Neural crest cell (in vitro differentiated cells): ENCODE results near the gene CYBA. TPM values are rescaled to one million over a fixed set of nuclear protein-coding genes. Genes with fewer than 3 reads are reported as not detected.
A peak's percentile ranks its signal among the peaks of the same experiment; 100 is the strongest.

Experiments
- DNase-seq: peaks from one replicate; pipeline ENCODE4 v3.0.0; 2021; ENCODE audit warnings: low read depth, mixed read lengths, low spot score
- H3K27ac Mint-ChIP-seq: one replicate; pipeline ENCODE4 v1.8.0; 2021; ENCODE audit warnings: mild to moderate bottlenecking, mixed read lengths; ENCODE audit not compliant: unreplicated experiment
- H3K27me3 Mint-ChIP-seq: 2 replicates; pipeline ENCODE4 v1.8.0; 2021; ENCODE audit warnings: low read depth, mild to moderate bottlenecking, mixed read lengths
- H3K36me3 Mint-ChIP-seq: 2 replicates; pipeline ENCODE4 v1.8.0; 2021; ENCODE audit warnings: low read depth, mild to moderate bottlenecking, mixed read lengths
- H3K4me1 Mint-ChIP-seq: 2 replicates; pipeline ENCODE4 v1.8.0; 2021; ENCODE audit warnings: mixed read lengths
- H3K4me3 Mint-ChIP-seq: one replicate; pipeline ENCODE4 v1.8.0; 2021; ENCODE audit warnings: mild to moderate bottlenecking, mixed read lengths
- H3K9me3 Mint-ChIP-seq: 2 replicates; pipeline ENCODE4 v1.8.0; 2021; ENCODE audit warnings: mixed read lengths
- total RNA-seq: library from RNA; stranded (reverse); gene quantifications from 2 replicates; pipeline ENCODE4 v1.2.1, GENCODE V29; 2021
- TF ChIP-seq, protein P1 (sequence below): fragments of 200-600 bp; sonication (generic); conservative IDR thresholded peaks from 2 replicates; pipeline ENCODE4 v1.5.0; 2021; ENCODE audit warnings: antibody characterized with exemption, mild to moderate bottlenecking

Gene CYBA
- total RNA-seq, 1 donor from 2014 or later, result 22.3 TPM

DNA sequence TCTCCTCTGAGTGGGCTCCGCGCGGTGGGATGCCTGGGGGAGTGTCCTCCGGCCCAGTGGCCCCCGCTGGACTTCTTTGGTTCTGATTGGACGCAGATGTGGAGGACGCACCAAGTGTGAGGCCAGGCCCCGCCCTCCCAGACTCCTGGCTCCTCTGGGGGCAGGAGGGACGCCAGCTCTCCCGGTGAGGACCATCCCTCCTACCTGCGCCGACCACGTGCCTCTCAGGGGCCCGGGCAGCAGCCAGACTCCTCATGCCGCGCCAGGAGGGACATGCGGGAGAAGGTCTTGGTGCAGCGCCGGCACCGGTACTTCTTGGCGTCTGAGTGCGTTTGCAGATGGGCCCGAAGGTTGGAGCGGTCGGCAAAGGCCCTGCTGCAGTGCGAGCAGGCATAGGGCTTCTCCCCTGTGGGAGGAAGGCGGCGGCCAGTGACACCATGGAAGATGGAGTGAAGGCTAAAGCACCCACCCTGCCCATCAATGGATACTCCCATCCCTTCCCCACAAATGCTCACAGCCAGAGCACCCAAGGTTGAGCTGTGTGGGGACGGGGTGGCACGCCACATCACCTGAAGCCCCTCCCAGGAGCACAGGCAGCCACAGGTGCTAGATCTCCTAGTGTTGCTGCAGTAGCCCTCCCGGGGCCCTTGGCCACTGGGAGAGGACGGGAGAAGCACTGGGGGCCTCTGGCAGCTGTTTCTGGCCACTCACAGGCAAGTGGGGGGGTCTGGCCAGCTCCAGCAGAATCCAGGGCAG, 27.5 kb upstream of the CYBA start:
- TF ChIP-seq, protein P1, sequence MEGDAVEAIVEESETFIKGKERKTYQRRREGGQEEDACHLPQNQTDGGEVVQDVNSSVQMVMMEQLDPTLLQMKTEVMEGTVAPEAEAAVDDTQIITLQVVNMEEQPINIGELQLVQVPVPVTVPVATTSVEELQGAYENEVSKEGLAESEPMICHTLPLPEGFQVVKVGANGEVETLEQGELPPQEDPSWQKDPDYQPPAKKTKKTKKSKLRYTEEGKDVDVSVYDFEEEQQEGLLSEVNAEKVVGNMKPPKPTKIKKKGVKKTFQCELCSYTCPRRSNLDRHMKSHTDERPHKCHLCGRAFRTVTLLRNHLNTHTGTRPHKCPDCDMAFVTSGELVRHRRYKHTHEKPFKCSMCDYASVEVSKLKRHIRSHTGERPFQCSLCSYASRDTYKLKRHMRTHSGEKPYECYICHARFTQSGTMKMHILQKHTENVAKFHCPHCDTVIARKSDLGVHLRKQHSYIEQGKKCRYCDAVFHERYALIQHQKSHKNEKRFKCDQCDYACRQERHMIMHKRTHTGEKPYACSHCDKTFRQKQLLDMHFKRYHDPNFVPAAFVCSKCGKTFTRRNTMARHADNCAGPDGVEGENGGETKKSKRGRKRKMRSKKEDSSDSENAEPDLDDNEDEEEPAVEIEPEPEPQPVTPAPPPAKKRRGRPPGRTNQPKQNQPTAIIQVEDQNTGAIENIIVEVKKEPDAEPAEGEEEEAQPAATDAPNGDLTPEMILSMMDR, result no peak
- Mint-ChIP-seq H3K9me3 (no peaks in the 10 kb centered on the region), H3K36me3 (no peaks in the 10 kb centered on the region), H3K4me3 (no peak overlapping the region), H3K27ac (no peak overlapping the region), H3K27me3 (peaks cover 14% of the 10 kb centered on the region), H3K4me1 (peaks cover 7% of the 10 kb centered on the region)
- no peak for DNase-seq

DNA sequence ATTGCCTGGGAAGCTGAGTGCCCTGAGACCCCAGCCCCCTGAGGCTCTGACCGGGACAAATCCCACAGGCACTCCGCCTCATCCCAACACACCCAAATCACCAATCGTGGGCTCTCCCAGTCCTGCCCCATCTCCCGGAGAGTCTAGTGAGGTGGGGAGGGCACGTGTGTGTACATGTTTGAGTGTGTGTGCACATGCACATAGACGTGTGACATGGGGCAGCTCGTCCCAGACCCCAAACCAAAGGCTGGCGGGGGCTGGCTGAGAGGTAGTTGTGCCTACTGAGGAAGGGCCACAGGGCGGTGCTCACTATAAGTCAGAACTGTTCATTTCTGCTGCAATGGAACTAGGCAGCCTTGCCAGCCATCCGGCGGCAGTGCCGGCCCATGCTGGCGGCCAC, 26.9 kb upstream of the CYBA start:
- Mint-ChIP-seq H3K27ac (no peak overlapping the region), H3K4me3 (no peak overlapping the region), H3K9me3 (no peaks in the 10 kb centered on the region), H3K36me3 (no peaks in the 10 kb centered on the region), H3K27me3 (peaks cover 11% of the 10 kb centered on the region), H3K4me1 (peaks cover 7% of the 10 kb centered on the region)
- no peak for DNase-seq
- TF ChIP-seq, protein P1, result no peak

DNA sequence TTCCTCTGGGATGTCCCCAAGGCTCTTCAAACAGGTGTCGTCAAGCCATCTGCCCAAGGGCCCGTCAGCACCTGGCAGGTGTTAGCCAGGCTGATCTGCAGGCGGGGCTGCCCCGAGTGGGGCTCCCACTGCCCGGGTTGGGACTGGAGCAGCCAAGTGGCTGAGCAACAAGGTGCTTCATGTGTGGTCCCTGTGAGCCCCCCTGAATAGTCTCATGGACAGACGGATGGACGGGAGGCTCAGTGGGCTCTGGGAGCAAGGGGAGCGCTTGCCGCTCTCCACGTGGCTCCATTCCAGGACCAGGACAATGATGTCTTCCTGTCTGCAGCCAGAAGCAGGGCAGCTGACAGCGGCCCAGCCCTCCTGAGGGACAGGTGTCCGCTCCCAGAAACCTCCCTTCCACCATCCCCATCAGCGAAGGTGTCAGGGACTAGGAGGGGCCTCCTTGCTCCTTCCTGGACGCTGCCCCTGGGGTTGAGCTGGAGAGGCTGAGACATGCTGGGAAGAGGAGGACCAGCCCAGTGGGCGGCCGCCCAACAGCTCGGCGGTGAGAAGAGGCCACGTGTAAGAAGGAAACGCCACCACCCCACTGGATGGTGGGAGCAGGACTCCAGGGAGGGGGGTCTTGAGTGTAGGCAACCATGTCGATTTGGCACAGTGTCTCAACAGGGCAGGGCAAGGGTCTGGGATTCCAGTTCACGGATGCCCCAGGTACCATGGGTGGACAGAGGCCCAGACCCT, 25.8 kb upstream of the CYBA start:
- no peaks in the 10 kb centered on the region for H3K9me3 Mint-ChIP-seq
- no peak overlapping the region for H3K27ac Mint-ChIP-seq
- TF ChIP-seq, protein P1, result no peak
- peaks cover 1% of the 10 kb centered on the region for H3K27me3 Mint-ChIP-seq
- H3K4me1 Mint-ChIP-seq, result peaks cover 2% of the 10 kb centered on the region
- no peak for DNase-seq
- H3K36me3 Mint-ChIP-seq, result no peaks in the 10 kb centered on the region
- H3K4me3 Mint-ChIP-seq, result no peak overlapping the region

DNA sequence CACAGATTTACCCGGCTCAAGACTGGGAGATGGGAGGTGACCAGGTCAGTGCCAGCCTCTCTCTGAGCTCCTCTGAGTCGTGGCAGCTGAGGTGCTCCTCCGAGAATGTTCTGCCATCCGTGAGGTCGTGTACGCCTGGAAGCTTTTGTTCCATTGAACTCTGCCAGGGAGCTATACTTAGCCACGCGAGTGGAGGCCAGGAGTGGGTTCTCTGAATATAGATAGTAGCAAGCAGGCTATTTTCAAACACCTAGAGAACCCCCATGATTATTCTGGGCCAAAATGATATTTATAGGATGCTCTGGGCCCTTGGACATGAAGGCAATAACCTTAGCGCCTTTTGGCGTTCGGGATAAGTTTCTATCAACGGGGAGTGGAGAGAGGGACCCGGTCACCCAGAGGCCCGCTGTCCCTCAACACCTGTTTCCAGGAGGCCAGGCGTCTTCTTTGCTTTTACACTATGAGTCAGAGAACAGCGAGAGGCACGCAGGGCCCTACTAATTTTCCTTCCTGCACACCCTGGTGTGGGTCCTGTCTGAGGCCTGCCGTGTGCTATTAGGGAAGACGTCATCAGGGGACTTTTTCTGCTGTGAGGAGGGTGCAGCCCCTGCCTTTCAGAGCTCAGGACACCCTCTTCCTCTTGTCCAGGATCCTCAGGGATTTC, 23.0 kb upstream of the CYBA start:
- Mint-ChIP-seq H3K27me3 (no peaks in the 10 kb centered on the region), H3K36me3 (no peaks in the 10 kb centered on the region), H3K9me3 (no peaks in the 10 kb centered on the region), H3K4me3 (no peak overlapping the region), H3K27ac (peak overlapping the region; percentile 12), H3K4me1 (no peaks in the 10 kb centered on the region)
- TF ChIP-seq, protein P1, result no peak
- no peak for DNase-seq

DNA sequence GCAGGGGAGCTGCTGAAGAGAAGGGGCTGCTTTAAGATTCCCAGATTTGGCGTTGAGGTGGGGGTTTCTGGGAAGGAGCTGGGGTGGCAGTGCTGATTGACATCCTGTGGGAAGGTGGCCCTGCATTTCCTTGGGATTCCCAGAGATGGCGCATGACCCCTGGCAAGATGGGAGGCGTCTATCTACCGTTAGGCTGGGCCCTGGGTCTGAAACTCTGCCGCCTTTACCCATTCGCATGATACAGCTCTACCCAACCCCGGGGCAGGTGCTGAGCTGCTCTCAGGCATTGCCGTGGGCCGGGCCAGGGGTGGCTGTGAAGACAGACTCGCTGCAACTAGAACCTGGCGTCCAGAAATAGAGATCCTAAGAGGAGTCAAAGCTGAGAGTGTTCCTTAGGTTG, 21.9 kb upstream of the CYBA start:
- peak overlapping the region; percentile 44 for H3K4me3 Mint-ChIP-seq
- TF ChIP-seq, protein P1, result peak; percentile 33
- H3K27ac Mint-ChIP-seq, result no peak overlapping the region
- no peaks in the 10 kb centered on the region for H3K36me3 Mint-ChIP-seq
- DNase-seq, result no peak
- H3K9me3 Mint-ChIP-seq, result no peaks in the 10 kb centered on the region
- peaks cover under 1% of the 10 kb centered on the region for H3K4me1 Mint-ChIP-seq
- H3K27me3 Mint-ChIP-seq, result no peaks in the 10 kb centered on the region
